ENCODE results near the gene E2F7.

DNA sequence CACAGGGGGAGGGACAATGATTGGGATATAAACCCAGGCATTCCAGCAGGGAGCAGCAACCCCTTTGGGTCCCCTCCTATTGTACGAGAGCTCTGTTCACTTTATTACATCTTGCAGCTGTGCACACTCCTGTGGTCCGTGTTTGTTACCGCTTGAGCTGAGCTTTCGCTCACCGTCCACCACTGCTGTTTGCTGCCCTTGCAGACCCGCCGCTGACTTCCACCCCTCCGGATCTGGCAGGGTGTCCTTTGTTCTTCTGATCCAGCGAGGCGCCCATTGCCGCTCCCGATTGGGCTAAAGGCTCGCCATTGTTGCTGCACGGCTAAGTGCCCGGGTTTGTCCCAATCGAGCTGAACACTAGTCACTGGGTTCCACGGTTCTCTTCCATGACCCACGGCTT lies 64.1 kb downstream of the E2F7 start:
- TF ChIP-seq POLR2A (IDR thresholded peaks at IDR 0.05; ENCODE audit: low read depth, low read length) (no peak), CTCF (IDR thresholded peaks at IDR 0.05; ENCODE audit: extremely low read depth in 1 of 2, insufficient read depth in 1 of 2, low read depth in 1 of 2, low read length in 2 of 2) (no peak)
